ENCODE measurements around the gene SLC4A2.

The SLC4A2 gene

DNA sequence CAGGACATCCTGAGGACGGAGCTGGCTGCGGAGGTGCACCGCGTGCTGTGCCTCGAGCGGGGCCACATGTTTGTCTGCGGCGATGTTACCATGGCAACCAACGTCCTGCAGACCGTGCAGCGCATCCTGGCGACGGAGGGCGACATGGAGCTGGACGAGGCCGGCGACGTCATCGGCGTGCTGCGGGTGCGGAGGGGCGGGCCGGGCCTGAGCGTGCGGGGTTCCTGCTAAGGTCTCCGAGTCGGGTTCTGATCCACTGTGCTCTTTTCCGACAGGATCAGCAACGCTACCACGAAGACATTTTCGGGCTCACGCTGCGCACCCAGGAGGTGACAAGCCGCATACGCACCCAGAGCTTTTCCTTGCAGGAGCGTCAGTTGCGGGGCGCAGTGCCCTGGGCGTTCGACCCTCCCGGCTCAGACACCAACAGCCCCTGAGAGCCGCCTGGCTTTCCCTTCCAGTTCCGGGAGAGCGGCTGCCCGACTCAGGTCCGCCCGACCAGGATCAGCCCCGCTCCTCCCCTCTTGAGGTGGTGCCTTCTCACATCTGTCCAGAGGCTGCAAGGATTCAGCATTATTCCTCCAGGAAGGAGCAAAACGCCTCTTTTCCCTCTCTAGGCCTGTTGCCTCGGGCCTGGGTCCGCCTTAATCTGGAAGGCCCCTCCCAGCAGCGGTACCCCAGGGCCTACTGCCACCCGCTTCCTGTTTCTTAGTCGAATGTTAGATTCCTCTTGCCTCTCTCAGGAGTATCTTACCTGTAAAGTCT is 45.5 kb upstream of the SLC4A2 start:
- no peak overlapping the region for H3K4me3 ChIP-seq (ENCODE audit: low read depth, low read length)
- TF ChIP-seq ZNF654 (tag by site-specific recombination; IDR thresholded peaks at IDR 0.05; ENCODE audit: low read depth) (no peak), SP2 (tag by site-specific recombination; IDR thresholded peaks at IDR 0.05) (peak; percentile 32)
- ChIA-PET POLR2A (interaction anchor here (0.8 kb wide), 1 partner anchor 14 kb away, joined by 3 read pairs; the partner anchor contains the start of gene ABCB8), CTCF (interaction anchor here (0.5 to 1.4 kb wide), 5 partner anchors 22 to 590 kb away, joined by 3 to 4 read pairs (median 3); no protein-coding TSS in a partner anchor)
- H3K36me3 ChIP-seq (ENCODE audit: control insufficient read depth in 2 of 2, insufficient read depth in 1 of 2, low read length in 2 of 2): no peaks in the 10 kb centered on the region
- H3K27ac ChIP-seq (ENCODE audit: extremely low read depth, low read depth, low read length): no peak overlapping the region
- H3K4me1 ChIP-seq (ENCODE audit: control insufficient read depth, insufficient read depth, low read length): no peaks in the 10 kb centered on the region
- no peaks in the 10 kb centered on the region for H3K9me3 ChIP-seq (ENCODE audit: control insufficient read depth, insufficient read depth, low read depth, low read length)

DNA sequence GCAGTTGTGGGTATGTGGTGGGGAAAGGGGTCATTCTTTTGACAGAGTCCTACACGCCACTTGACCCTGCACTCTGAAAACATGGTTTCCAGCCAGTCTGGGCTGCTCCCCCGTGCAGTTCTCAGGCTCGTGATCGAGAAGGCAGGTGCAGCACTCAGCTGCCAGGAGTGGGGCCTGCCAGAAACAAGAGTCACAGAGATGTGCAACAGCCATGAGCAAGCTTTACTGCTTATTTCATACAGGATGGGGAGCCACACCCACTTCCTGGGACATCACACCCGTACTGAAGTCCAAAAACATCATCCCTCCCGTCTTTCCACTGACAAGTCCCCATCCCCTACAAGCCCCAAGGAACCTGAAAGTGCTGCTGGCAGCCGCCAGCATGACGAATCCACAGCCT is 44.4 kb upstream of the SLC4A2 start:
- H3K27ac ChIP-seq (ENCODE audit: extremely low read depth, low read depth, low read length): no peak overlapping the region
- POLR2A ChIA-PET: interaction anchor here (0.8 kb wide), 1 partner anchor 13 kb away, joined by 3 read pairs; the partner anchor contains the start of gene ABCB8
- H3K4me1 ChIP-seq (ENCODE audit: control insufficient read depth, insufficient read depth, low read length): no peaks in the 10 kb centered on the region
- TF ChIP-seq KLF9 (tag by site-specific recombination; IDR thresholded peaks at IDR 0.05; ENCODE audit: low read depth) (peak; percentile 68), ZNF292 (tag by site-specific recombination; IDR thresholded peaks at IDR 0.05; ENCODE audit: borderline replicate concordance, low read depth) (no peak), GLI4 (tag by site-specific recombination; IDR thresholded peaks at IDR 0.05) (no peak)
- TF ChIP-seq, protein P1, sequence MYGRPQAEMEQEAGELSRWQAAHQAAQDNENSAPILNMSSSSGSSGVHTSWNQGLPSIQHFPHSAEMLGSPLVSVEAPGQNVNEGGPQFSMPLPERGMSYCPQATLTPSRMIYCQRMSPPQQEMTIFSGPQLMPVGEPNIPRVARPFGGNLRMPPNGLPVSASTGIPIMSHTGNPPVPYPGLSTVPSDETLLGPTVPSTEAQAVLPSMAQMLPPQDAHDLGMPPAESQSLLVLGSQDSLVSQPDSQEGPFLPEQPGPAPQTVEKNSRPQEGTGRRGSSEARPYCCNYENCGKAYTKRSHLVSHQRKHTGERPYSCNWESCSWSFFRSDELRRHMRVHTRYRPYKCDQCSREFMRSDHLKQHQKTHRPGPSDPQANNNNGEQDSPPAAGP (tag by site-specific recombination; IDR thresholded peaks at IDR 0.05): peak; percentile 40; the same call in 1 of the 2 replicates
- no peaks in the 10 kb centered on the region for H3K36me3 ChIP-seq (ENCODE audit: control insufficient read depth in 2 of 2, insufficient read depth in 1 of 2, low read length in 2 of 2)
- no peaks in the 10 kb centered on the region for H3K9me3 ChIP-seq (ENCODE audit: control insufficient read depth, insufficient read depth, low read depth, low read length)
- no peak overlapping the region for H3K4me3 ChIP-seq (ENCODE audit: low read depth, low read length)
- CTCF ChIA-PET: interaction anchor here (0.6 to 1.4 kb wide), 4 partner anchors 14 to 148 kb away, joined by 3 to 4 read pairs (median 4); partner anchors contain the start of gene ABCB8

DNA sequence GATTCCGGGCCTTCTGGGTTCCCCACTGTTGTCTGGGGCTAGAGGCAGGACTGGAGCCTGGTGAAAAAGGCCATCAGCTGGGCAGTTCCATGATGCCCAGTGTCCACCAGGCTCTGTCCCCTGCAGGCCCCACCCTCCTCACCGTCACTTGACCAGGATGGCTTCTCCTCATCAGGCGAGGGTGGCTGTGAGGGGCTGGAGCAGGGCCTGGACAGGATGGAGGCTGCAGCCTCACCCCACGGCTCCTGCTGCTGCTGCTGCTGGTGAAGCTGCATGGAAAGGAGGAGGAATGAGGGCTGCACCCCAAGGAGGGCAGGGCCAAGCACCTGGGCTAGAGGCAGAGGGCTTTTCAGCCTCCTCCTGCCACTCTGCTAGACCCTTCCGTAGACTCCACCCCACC is 43.4 kb upstream of the SLC4A2 start:
- H3K9me3 ChIP-seq (ENCODE audit: control insufficient read depth, insufficient read depth, low read depth, low read length): no peaks in the 10 kb centered on the region
- H3K27ac ChIP-seq (ENCODE audit: extremely low read depth, low read depth, low read length): no peak overlapping the region
- H3K4me3 ChIP-seq (ENCODE audit: low read depth, low read length): no peak overlapping the region
- H3K36me3 ChIP-seq (ENCODE audit: control insufficient read depth in 2 of 2, insufficient read depth in 1 of 2, low read length in 2 of 2): no peaks in the 10 kb centered on the region
- POLR2A ChIA-PET: no interaction called here
- CTCF ChIA-PET: interaction anchor here (0.6 to 2.8 kb wide), 5 partner anchors 27 to 118 kb away, joined by 3 to 13 read pairs (median 3); no protein-coding TSS in a partner anchor
- H3K4me1 ChIP-seq (ENCODE audit: control insufficient read depth, insufficient read depth, low read length): no peaks in the 10 kb centered on the region
- TF ChIP-seq ZNF10 (tag by site-specific recombination; IDR thresholded peaks at IDR 0.05) (peak; percentile 98), SALL2 (tag by site-specific recombination; IDR thresholded peaks at IDR 0.05; ENCODE audit: borderline replicate concordance) (no peak)

DNA sequence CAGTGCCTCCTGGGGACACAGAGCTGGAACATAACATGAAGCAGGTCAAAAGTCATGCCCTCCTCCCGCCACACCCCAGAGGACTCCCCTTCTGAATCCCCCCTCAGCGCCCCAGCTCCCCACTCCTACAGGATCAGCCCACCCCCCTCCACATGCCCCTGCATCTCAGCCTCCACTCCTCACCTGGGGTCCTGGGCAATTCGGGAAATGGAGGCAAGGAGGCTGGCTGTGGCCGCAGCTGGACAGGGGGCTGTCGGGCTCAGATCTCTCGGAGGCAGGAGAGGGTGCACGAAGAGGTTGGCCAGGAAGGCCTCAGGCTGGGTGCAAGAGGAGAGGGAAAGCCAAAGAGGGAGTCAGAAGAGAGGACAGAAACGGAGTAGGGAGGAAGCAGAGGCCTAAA is 42.9 kb upstream of the SLC4A2 start:
- ChIA-PET POLR2A (no interaction called here), CTCF (interaction anchor here (0.5 to 2.8 kb wide), 8 partner anchors 10 to 738 kb away, joined by 3 to 16 read pairs (median 4); no protein-coding TSS in a partner anchor)
- no peaks in the 10 kb centered on the region for H3K9me3 ChIP-seq (ENCODE audit: control insufficient read depth, insufficient read depth, low read depth, low read length)
- H3K36me3 ChIP-seq (ENCODE audit: control insufficient read depth in 2 of 2, insufficient read depth in 1 of 2, low read length in 2 of 2): no peaks in the 10 kb centered on the region
- H3K4me3 ChIP-seq (ENCODE audit: low read depth, low read length): no peak overlapping the region
- H3K4me1 ChIP-seq (ENCODE audit: control insufficient read depth, insufficient read depth, low read length): no peaks in the 10 kb centered on the region
- no peak overlapping the region for H3K27ac ChIP-seq (ENCODE audit: extremely low read depth, low read depth, low read length)
- TF ChIP-seq, protein P2, sequence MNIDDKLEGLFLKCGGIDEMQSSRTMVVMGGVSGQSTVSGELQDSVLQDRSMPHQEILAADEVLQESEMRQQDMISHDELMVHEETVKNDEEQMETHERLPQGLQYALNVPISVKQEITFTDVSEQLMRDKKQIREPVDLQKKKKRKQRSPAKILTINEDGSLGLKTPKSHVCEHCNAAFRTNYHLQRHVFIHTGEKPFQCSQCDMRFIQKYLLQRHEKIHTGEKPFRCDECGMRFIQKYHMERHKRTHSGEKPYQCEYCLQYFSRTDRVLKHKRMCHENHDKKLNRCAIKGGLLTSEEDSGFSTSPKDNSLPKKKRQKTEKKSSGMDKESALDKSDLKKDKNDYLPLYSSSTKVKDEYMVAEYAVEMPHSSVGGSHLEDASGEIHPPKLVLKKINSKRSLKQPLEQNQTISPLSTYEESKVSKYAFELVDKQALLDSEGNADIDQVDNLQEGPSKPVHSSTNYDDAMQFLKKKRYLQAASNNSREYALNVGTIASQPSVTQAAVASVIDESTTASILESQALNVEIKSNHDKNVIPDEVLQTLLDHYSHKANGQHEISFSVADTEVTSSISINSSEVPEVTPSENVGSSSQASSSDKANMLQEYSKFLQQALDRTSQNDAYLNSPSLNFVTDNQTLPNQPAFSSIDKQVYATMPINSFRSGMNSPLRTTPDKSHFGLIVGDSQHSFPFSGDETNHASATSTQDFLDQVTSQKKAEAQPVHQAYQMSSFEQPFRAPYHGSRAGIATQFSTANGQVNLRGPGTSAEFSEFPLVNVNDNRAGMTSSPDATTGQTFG (tag by site-specific recombination; IDR thresholded peaks at IDR 0.05; ENCODE audit: borderline replicate concordance): no peak
- TF ChIP-seq, protein P3, sequence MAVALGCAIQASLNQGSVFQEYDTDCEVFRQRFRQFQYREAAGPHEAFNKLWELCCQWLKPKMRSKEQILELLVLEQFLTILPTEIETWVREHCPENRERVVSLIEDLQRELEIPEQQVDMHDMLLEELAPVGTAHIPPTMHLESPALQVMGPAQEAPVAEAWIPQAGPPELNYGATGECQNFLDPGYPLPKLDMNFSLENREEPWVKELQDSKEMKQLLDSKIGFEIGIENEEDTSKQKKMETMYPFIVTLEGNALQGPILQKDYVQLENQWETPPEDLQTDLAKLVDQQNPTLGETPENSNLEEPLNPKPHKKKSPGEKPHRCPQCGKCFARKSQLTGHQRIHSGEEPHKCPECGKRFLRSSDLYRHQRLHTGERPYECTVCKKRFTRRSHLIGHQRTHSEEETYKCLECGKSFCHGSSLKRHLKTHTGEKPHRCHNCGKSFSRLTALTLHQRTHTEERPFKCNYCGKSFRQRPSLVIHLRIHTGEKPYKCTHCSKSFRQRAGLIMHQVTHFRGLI (tag by site-specific recombination; IDR thresholded peaks at IDR 0.05): no peak
- TF ChIP-seq ZNF555 (tag by site-specific recombination; conservative IDR thresholded peaks at IDR 0.05) (no peak), ZNF202 (tag by site-specific recombination; IDR thresholded peaks at IDR 0.05; ENCODE audit: borderline replicate concordance) (no peak), ZNF184 (tag by site-specific recombination; IDR thresholded peaks at IDR 0.05) (no peak), ZNF548 (tag by site-specific recombination; IDR thresholded peaks at IDR 0.05) (no peak), KLF10 (tag by site-specific recombination; IDR thresholded peaks at IDR 0.05) (no peak), ZNF155 (tag by site-specific recombination; IDR thresholded peaks at IDR 0.05) (no peak)
- TF ChIP-seq, protein P4, sequence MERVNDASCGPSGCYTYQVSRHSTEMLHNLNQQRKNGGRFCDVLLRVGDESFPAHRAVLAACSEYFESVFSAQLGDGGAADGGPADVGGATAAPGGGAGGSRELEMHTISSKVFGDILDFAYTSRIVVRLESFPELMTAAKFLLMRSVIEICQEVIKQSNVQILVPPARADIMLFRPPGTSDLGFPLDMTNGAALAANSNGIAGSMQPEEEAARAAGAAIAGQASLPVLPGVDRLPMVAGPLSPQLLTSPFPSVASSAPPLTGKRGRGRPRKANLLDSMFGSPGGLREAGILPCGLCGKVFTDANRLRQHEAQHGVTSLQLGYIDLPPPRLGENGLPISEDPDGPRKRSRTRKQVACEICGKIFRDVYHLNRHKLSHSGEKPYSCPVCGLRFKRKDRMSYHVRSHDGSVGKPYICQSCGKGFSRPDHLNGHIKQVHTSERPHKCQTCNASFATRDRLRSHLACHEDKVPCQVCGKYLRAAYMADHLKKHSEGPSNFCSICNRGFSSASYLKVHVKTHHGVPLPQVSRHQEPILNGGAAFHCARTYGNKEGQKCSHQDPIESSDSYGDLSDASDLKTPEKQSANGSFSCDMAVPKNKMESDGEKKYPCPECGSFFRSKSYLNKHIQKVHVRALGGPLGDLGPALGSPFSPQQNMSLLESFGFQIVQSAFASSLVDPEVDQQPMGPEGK (tag by site-specific recombination; IDR thresholded peaks at IDR 0.05): no peak
